Heart right ventricle (tissue), 16 donors: ENCODE measurements around the gene CDAN1. TPM values are rescaled to one million over a fixed set of nuclear protein-coding genes. Genes with fewer than 3 reads are reported as not detected.

ENCODE experiments used
- ATAC-seq, 8 donors: fragments of 200-7000 bp; cut with Tn5 transposase; one replicate each; pipeline ENCODE4 v1.9.1; 2020; ENCODE audit warnings: mild to moderate bottlenecking in 8 of 8, moderate library complexity in 8 of 8, moderate number of reproducible peaks in 1 of 8
- DNase-seq, 2 donors: peaks; one replicate each; pipeline ENCODE4 v3.0.0-alpha.2; 2020
- H3K27ac ChIP-seq, 10 donors: fragments of 200-600 bp; sonication (generic) in 2 of 10; one replicate each; pipeline versions ENCODE4 v1.5.0 to v1.8.0; 2020 to 2022; ENCODE audit warnings: mild to moderate bottlenecking in 3 of 10
- H3K27me3 ChIP-seq, 7 donors: fragments of 200-600 bp; one replicate each; pipeline ENCODE4 v1.8.0; 2021 to 2022; ENCODE audit warnings: mild to moderate bottlenecking in 2 of 7
- H3K36me3 ChIP-seq, 9 donors: fragments of 200-600 bp; sonication (generic) in 1 of 9; one replicate each; pipeline versions ENCODE4 v1.5.0 to v1.8.0; 2020 to 2022; ENCODE audit warnings: mild to moderate bottlenecking in 2 of 9
- H3K4me1 ChIP-seq, 9 donors: fragments of 200-600 bp; sonication (generic) in 1 of 9; one replicate each; pipeline versions ENCODE4 v1.5.0 to v1.8.0; 2020 to 2022; ENCODE audit warnings: mild to moderate bottlenecking in 4 of 9
- H3K4me3 ChIP-seq, 10 donors: fragments of 200-600 bp; sonication (generic) in 2 of 10; one replicate each; pipeline versions ENCODE4 v1.5.0 to v1.8.0; 2020 to 2022; ENCODE audit warnings: mild to moderate bottlenecking in 7 of 10, moderate library complexity in 2 of 10
- H3K9me3 ChIP-seq, 11 donors: fragments of 200-600 bp in 10 of 11; sonication (generic) in 2 of 11; one replicate each; pipeline versions ENCODE4 v1.5.0 to v1.8.0; 2013 to 2022; ENCODE audit warnings: mild to moderate bottlenecking in 2 of 11, control low read depth in 1 of 11, moderate library complexity in 1 of 11
- WGBS, 2 donors: extraction: QIAGEN DNeasy Blood & Tissue Kit; methylation state at CpG; one replicate each; pipeline ENCODE4 v1.1.7; 2013; ENCODE audit warnings: inconsistent platforms in 1 of 2; 5-methylcytosine and 5-hydroxymethylcytosine counted together
- intact Hi-C, 10 donors: fragments of 100-400 bp; cut with DNase I; formaldehyde crosslinking; loops; one replicate each; pipeline versions ENCODE4 v1.11.1 to v1.14.2; 2022
- polyA plus RNA-seq, 2 donors: library from polyadenylated mRNA; stranded (reverse); fragments of 200-250 nt; gene quantifications; one replicate each; pipeline ENCODE4 v1.2.3, GENCODE V29; 2013
- total RNA-seq, 10 donors: library from RNA; stranded (reverse); fragmentation: NEBNext Ultra II Directional in 3 of 10; extraction: Animal tissue kit (Norgen Biotek cat#: 25700) in 3 of 10; gene quantifications; one replicate each; pipeline versions ENCODE4 v1.2.1 to v1.2.4, GENCODE V29; 2021 to 2023
- TF ChIP-seq, protein P1 (sequence below), 9 donors: fragments of 200-600 bp; sonication (generic) in 2 of 9; IDR thresholded peaks; one replicate each; pipeline versions ENCODE4 v1.5.0 to v1.8.0; 2021 to 2022; ENCODE audit warnings: antibody characterized with exemption in 9 of 9, mild to moderate bottlenecking in 5 of 9, moderate library complexity in 1 of 9
- donor health status: Arrhythmogenic right ventricular cardiomyopathy.
- donor health status: ischemic (EF 13 %, LVEDD 7.1; RV severe dilation, severe dysfunction).
- donor health status: healthy with polysubstance abuse.
- donor health status: DM: no; HTN: yes; CAD: no.
- donor health status: DM: no; HTN: no; CAD: no.
- donor health status: ischemic (EF 25% LVEDD 6.9; RV normal size, moderate dysfunction).
- donor health status: ischemic (EF 25% LVEDD 5.7; RV mildly dilated, moderate dysfunction).
- donor health status: healthy.
- donor health status: DM: yes; HTN: yes; CAD: no.
- donor health status: Ischemic cardiomyopathy.
- donor health status: ischemic (EF 35%, LVEDD 5.7; RV mildly dilated, moderate dysfunction).
- donor health status: nonischemic (EF 11% LVEDD 7.7; RV severe dilation, severe dysfunction).
- donor health status: DM: yes; HTN: yes; CAD: no.
- donor health status: PGD.
- donor health status: ischemic (EF 29% LVEDD 5.4; RV normal size, mild dysfunction).
- donor health status: nonischemic (EF 23%, LVEDD 6.1; RV moderate dilation, normal function).

CDAN1 gene
- total and polyA plus RNA-seq, 12 donors = 4.4 to 13.8 (median 6.8) TPM

DNA sequence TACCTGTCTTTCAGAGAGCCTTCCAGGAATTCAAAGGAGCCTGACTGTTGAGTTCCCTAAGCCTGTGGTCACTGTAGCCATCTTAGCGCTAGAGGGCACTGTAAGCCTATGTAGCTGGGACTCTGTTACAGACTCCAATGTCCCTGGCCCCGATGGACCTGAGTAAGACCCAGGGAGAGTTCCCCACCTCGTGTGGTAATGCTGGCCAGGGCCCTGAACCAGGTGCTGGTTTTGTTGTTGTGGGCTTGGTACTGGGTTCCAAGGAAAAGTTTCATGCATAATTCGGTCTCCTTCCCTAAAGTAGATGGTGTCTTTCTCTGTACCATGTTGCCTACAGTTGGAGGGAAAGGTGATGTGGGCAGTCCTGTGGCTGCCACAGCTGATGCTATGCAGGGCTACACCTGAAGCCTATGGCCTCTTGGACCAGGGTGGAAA lies 32.4 kb downstream of the CDAN1 start:
- DNase-seq (peak in 1 of 2 donors; percentile 52), ATAC-seq (peak; percentile 82 to 96 (median 94))
- Histone ChIP-seq H3K4me3 (no peak overlapping the region), H3K27ac (no peak overlapping the region), H3K27me3 (no peaks in the 10 kb centered on the region), H3K9me3 (peaks cover 0 to 14% (median 5%) of the 10 kb centered on the region in 11 donors), H3K4me1 (peaks cover 0 to 5% (median 0%) of the 10 kb centered on the region in 9 donors), H3K36me3 (peaks cover 0 to 88% (median 10%) of the 10 kb centered on the region in 9 donors)
- TF ChIP-seq, protein P1, sequence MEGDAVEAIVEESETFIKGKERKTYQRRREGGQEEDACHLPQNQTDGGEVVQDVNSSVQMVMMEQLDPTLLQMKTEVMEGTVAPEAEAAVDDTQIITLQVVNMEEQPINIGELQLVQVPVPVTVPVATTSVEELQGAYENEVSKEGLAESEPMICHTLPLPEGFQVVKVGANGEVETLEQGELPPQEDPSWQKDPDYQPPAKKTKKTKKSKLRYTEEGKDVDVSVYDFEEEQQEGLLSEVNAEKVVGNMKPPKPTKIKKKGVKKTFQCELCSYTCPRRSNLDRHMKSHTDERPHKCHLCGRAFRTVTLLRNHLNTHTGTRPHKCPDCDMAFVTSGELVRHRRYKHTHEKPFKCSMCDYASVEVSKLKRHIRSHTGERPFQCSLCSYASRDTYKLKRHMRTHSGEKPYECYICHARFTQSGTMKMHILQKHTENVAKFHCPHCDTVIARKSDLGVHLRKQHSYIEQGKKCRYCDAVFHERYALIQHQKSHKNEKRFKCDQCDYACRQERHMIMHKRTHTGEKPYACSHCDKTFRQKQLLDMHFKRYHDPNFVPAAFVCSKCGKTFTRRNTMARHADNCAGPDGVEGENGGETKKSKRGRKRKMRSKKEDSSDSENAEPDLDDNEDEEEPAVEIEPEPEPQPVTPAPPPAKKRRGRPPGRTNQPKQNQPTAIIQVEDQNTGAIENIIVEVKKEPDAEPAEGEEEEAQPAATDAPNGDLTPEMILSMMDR (IDR thresholded peaks at IDR 0.05) = peak; percentile 57 to 84 (median 80)
- whole genome bisulfite sequencing, 2 donors = 29 to 32% methylated on average over 4 of the region's 4 CpGs
- intact Hi-C loops = loop anchor here in 9 of 10 donors (1.0 to 10.0 kb wide), 4 partner anchors 220 to 223 kb away; partner anchors contain the start of gene TTBK2 (in 1 of the 9)

DNA sequence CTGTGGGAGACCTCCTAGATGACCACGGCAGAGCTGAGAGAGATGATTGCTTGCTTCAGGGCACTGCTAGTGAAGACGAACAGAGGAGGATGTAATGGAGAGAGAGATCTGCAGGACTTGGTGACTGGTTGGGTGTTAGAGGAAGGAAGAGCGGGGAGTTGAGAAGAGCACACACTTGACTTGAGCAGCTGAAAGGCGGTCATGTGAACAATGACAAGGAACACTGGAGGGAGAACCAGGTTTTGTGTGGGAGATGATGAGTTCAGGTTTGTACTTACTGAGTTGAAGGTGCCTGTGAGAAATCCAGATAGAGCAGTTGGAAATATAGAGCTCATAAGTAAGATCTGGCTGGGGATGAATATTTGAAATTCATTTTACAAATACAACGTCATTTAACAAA lies 40.3 kb downstream of the CDAN1 start:
- DNase-seq (no peak), ATAC-seq (no peak)
- Histone ChIP-seq H3K27me3 (no peaks in the 10 kb centered on the region), H3K4me3 (no peak overlapping the region), H3K9me3 (peaks cover 0 to 14% (median 5%) of the 10 kb centered on the region in 11 donors), H3K27ac (no peak overlapping the region), H3K36me3 (peaks cover 0 to 100% (median 27%) of the 10 kb centered on the region in 9 donors), H3K4me1 (peaks cover 0 to 5% (median 0%) of the 10 kb centered on the region in 9 donors)
- intact Hi-C loops = no loop called here
- 90% methylated on average over 5 of the region's 5 CpGs for WGBS, 2 donors
- TF ChIP-seq, protein P1 (IDR thresholded peaks at IDR 0.05) = no peak

DNA sequence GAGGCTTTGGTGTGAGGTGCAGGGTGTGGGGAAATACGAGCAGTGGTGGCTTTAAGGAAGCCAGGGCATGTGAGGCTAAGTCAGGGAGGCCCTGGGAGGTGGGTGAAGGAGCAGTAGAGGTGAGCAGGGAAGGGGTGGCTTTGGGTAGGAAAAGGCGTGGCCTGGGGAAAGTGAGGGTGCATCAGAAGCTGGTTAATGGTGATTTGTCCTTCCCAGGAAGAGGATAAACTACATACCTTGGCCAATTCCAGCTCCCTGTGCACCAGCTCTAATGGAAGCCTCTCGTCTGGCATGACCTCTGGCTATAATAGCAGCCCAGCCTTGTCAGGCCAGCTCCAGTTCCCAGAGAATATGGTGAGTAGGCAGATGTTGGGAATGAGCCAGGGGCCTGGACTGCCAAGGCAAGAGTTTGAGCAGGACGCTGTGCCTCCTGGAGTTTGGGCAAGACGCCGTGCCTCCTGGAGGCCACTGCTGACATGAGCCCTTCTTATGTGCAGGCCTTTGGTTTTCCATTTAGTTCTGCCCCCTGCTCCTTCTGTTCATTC lies 41.3 kb downstream of the CDAN1 start:
- peaks cover 0 to 4% (median 0%) of the 10 kb centered on the region in 11 donors for H3K9me3 ChIP-seq
- no peak overlapping the region for H3K27ac ChIP-seq
- H3K36me3 ChIP-seq = peaks cover 0 to 100% (median 27%) of the 10 kb centered on the region in 9 donors
- H3K4me1 ChIP-seq = peaks cover 0 to 5% (median 0%) of the 10 kb centered on the region in 9 donors
- intact Hi-C loops = no loop called here
- no peaks in the 10 kb centered on the region for H3K27me3 ChIP-seq
- DNase-seq (peak in 1 of 2 donors; percentile 15), ATAC-seq (peak in 2 of 8 donors; percentile 39 to 50)
- TF ChIP-seq, protein P1 (IDR thresholded peaks at IDR 0.05) = no peak
- 88 to 97% methylated on average over 6 of the region's 6 CpGs for WGBS, 2 donors
- no peak overlapping the region for H3K4me3 ChIP-seq

DNA sequence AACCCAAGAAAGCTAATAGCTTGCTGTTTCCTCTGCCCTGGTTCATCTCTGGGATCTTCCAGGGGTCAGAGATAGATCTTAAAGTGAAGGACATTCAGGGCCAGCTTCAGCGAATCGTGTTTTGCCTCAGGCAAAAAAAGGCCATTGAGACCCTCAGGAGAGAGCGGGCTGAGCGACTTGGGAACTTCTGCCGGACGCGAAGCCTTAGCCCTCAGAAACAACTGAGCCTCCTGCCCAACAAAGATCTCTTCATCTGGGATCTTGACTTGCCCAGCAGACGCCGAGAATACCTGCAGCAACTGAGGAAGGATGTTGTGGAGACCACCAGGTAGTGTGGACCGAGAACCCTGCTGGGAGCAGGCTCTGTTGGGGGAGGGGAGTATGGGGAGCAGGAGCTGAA lies 42.5 kb downstream of the CDAN1 start:
- Histone ChIP-seq H3K27ac (no peak overlapping the region), H3K27me3 (no peaks in the 10 kb centered on the region), H3K4me1 (peaks cover 0 to 5% (median 0%) of the 10 kb centered on the region in 9 donors), H3K4me3 (no peak overlapping the region), H3K36me3 (peaks cover 0 to 100% (median 27%) of the 10 kb centered on the region in 9 donors), H3K9me3 (no peaks in the 10 kb centered on the region)
- intact Hi-C loops = no loop called here
- DNase-seq (no peak), ATAC-seq (no peak)
- WGBS, 2 donors = 96 to 97% methylated on average over 10 of the region's 10 CpGs
- TF ChIP-seq, protein P1 (IDR thresholded peaks at IDR 0.05) = no peak
